H1 (cell line): ENCODE measurements around the gene PRKCH. TPM values are rescaled to one million over a fixed set of nuclear protein-coding genes. Genes with fewer than 3 reads are reported as not detected.

Experiments
- CTCF ChIA-PET: fragments of 300-600 bp; sonication (Branson Sonifier 250); formaldehyde crosslinking; loops from one replicate; lab custom pipeline; 2021; ENCODE audit not compliant: partially characterized antibody; lab: Charles Lee
- POLR2A ChIA-PET: fragments of 300-600 bp; sonication (Branson Sonifier 250); formaldehyde crosslinking; loops from one replicate; lab custom pipeline; 2021; ENCODE audit warnings: inconsistent platforms; ENCODE audit not compliant: partially characterized antibody; lab: Charles Lee
- DNase-seq, 2 experiments: peaks; one replicate each; pipeline versions ENCODE4 v3.0.0 to v3.0.0-alpha.2; 2010 to 2022; ENCODE audit warnings: low spot score in 2 of 2, low read depth in 1 of 2, mixed read lengths in 1 of 2
- FAIRE-seq: peaks from 2 replicates; lab custom pipeline; 2011; peaks lifted over from hg19 to GRCh38; lab: Jason Lieb, UNC
- H2AFZ ChIP-seq: 2 replicates; pipeline ENCODE4 v1.8.1; 2012; ENCODE audit warnings: low read length, inconsistent platforms
- H2AK5ac ChIP-seq: 2 replicates; pipeline ENCODE4 v1.6.1; 2013; ENCODE audit warnings: low read depth, low read length
- H2BK120ac ChIP-seq: replicated peaks from 2 replicates; pipeline ENCODE3; 2013; ENCODE audit warnings: low read depth, low read length, inconsistent platforms
- H2BK12ac ChIP-seq: 2 replicates; pipeline ENCODE4 v1.6.1; 2013; ENCODE audit warnings: low read depth, low read length
- H2BK15ac ChIP-seq: 2 replicates; pipeline ENCODE4 v1.6.1; 2013; ENCODE audit warnings: low read length
- H2BK20ac ChIP-seq: 2 replicates; pipeline ENCODE4 v1.6.1; 2013; ENCODE audit warnings: low read length
- H2BK5ac ChIP-seq: 2 replicates; pipeline ENCODE4 v1.6.1; 2013; ENCODE audit warnings: low read depth, low read length
- H3K14ac ChIP-seq: 2 replicates; pipeline ENCODE4 v1.6.1; 2013; ENCODE audit warnings: inconsistent platforms; ENCODE audit not compliant: insufficient read length
- H3K18ac ChIP-seq: 2 replicates; pipeline ENCODE4 v1.6.1; 2013; ENCODE audit warnings: low read length; ENCODE audit errors: extremely low read depth
- H3K23ac ChIP-seq: 2 replicates; pipeline ENCODE4 v1.6.1; 2013; ENCODE audit warnings: inconsistent platforms; ENCODE audit not compliant: insufficient read length
- H3K23me2 ChIP-seq: 2 replicates; pipeline ENCODE4 v1.6.1; 2013; ENCODE audit warnings: low read depth, low read length
- H3K27ac ChIP-seq: 2 replicates; pipeline ENCODE4 v1.6.1; 2011; ENCODE audit warnings: low read depth, low read length, inconsistent platforms
- H3K27me3 ChIP-seq, 4 experiments: replicated peaks in 1 of 4; 1 replicate in 1 of 4; 2 replicates in 3 of 4; pipeline versions ENCODE4 v1.6.1 to v1.8.1; 2011 to 2013; ENCODE audit warnings: low read length in 3 of 4, mild to moderate bottlenecking in 3 of 4, inconsistent platforms in 2 of 4, mixed read lengths in 2 of 4, moderate library complexity in 1 of 4; ENCODE audit not compliant: control insufficient read depth in 3 of 4, insufficient read depth in 3 of 4; ENCODE audit errors: extremely low read depth in 1 of 4
- H3K36me3 ChIP-seq, 4 experiments: 2 replicates each; pipeline versions ENCODE4 v1.6.1 to v1.8.1; 2011 to 2013; ENCODE audit warnings: mild to moderate bottlenecking in 4 of 4, low read length in 3 of 4, moderate library complexity in 2 of 4, control low read depth in 1 of 4, inconsistent platforms in 1 of 4; ENCODE audit not compliant: insufficient read depth in 4 of 4, control insufficient read depth in 2 of 4
- H3K4ac ChIP-seq: replicated peaks from 2 replicates; pipeline ENCODE3; 2013; ENCODE audit warnings: low read length, low read depth, mixed read lengths, inconsistent platforms; ENCODE audit not compliant: insufficient read length
- H3K4me1 ChIP-seq, 4 experiments: replicated peaks in 1 of 4; 1 replicate in 1 of 4; 2 replicates in 3 of 4; pipeline versions ENCODE4 v1.6.1 to v1.8.1; 2011 to 2013; ENCODE audit warnings: low read length in 3 of 4, inconsistent platforms in 2 of 4, mixed read lengths in 1 of 4; ENCODE audit not compliant: insufficient read depth in 4 of 4, control insufficient read depth in 3 of 4
- H3K4me2 ChIP-seq, 2 experiments: 2 replicates each; pipeline versions ENCODE4 v1.6.1 to v1.8.1; 2011 to 2013; ENCODE audit warnings: low read depth in 2 of 2, low read length in 2 of 2, control low read depth in 1 of 2, inconsistent platforms in 1 of 2, mild to moderate bottlenecking in 1 of 2; ENCODE audit not compliant: insufficient read depth in 1 of 2
- H3K4me3 ChIP-seq, 4 experiments: fragments of 200-600, 300-600 bp in 1 of 4; sonication (generic), shearing (Covaris generic), sonication (Bioruptor Twin) in 1 of 4; 2 replicates each; pipeline versions ENCODE4 v1.5.1 to v1.8.1; 2011 to 2016; ENCODE audit warnings: low read length in 4 of 4, low read depth in 3 of 4, control low read depth in 2 of 4, inconsistent platforms in 2 of 4, mild to moderate bottlenecking in 2 of 4, mixed read lengths in 1 of 4, moderate library complexity in 1 of 4; ENCODE audit not compliant: insufficient read depth in 2 of 4; ENCODE audit errors: extremely low read depth in 1 of 4
- H3K56ac ChIP-seq: replicated peaks from 2 replicates; pipeline ENCODE3; 2013; ENCODE audit warnings: low read depth, mild to moderate bottlenecking, mixed read lengths, low read length, inconsistent platforms; ENCODE audit not compliant: insufficient read length
- H3K79me1 ChIP-seq: 2 replicates; pipeline ENCODE4 v1.6.1; 2013; ENCODE audit warnings: low read depth, low read length, control low read depth
- H3K79me2 ChIP-seq, 2 experiments: 2 replicates each; pipeline versions ENCODE4 v1.6.1 to v1.8.1; 2012 to 2013; ENCODE audit warnings: low read length in 2 of 2, mild to moderate bottlenecking in 2 of 2, inconsistent platforms in 1 of 2; ENCODE audit not compliant: insufficient read depth in 2 of 2, control insufficient read depth in 1 of 2
- H3K9ac ChIP-seq, 4 experiments: replicated peaks in 1 of 4; 1 replicate in 1 of 4; 2 replicates in 3 of 4; pipeline versions ENCODE4 v1.6.1 to v1.8.1; 2011 to 2013; ENCODE audit warnings: low read depth in 3 of 4, low read length in 3 of 4, control low read depth in 2 of 4, mild to moderate bottlenecking in 2 of 4, moderate library complexity in 2 of 4, inconsistent platforms in 1 of 4; ENCODE audit errors: extremely low read depth in 1 of 4
- H3K9me3 ChIP-seq, 2 experiments: 2 replicates each; pipeline versions ENCODE4 v1.6.1 to v1.8.1; 2012 to 2013; ENCODE audit warnings: mild to moderate bottlenecking in 2 of 2, moderate library complexity in 2 of 2, control low read depth in 1 of 2, inconsistent platforms in 1 of 2, low read depth in 1 of 2, low read length in 1 of 2, mixed read lengths in 1 of 2; ENCODE audit not compliant: insufficient read depth in 2 of 2
- H4K20me1 ChIP-seq, 2 experiments: replicated peaks in 1 of 2; 2 replicates each; pipeline versions ENCODE3 to v1.8.1; 2011 to 2013; ENCODE audit warnings: inconsistent platforms in 2 of 2, low read length in 2 of 2, mild to moderate bottlenecking in 1 of 2; ENCODE audit not compliant: insufficient read depth in 2 of 2, control insufficient read depth in 1 of 2
- H4K5ac ChIP-seq: 2 replicates; pipeline ENCODE4 v1.6.1; 2013; ENCODE audit warnings: low read length, low read depth, mixed read lengths, inconsistent platforms; ENCODE audit not compliant: insufficient read length
- H4K8ac ChIP-seq: 2 replicates; pipeline ENCODE4 v1.8.0; 2013; ENCODE audit warnings: mild to moderate bottlenecking, moderate library complexity, low read length, inconsistent platforms; ENCODE audit not compliant: insufficient read depth; ENCODE audit errors: extremely low read depth
- H4K91ac ChIP-seq: replicated peaks from 2 replicates; pipeline ENCODE3; 2013; ENCODE audit warnings: low read length, mixed read lengths, inconsistent platforms; ENCODE audit not compliant: insufficient read length
- ASH2L ChIP-seq: fragments of 200-600, 300-600 bp; sonication (generic); IDR thresholded peaks from one replicate; pipeline ENCODE4 v1.7.1; 2017; ENCODE audit warnings: low read length
- EGR1 ChIP-seq: IDR thresholded peaks from 2 replicates; pipeline ENCODE4 v1.6.1; 2011; ENCODE audit warnings: low read depth, low read length, borderline replicate concordance
- HDAC2 ChIP-seq, 2 experiments: fragments of 300-600 bp in 1 of 2; sonication (generic) in 1 of 2; IDR thresholded peaks; 2 replicates each; pipeline ENCODE4 v1.6.1; 2011 to 2012; ENCODE audit warnings: low read depth in 2 of 2, low read length in 2 of 2, mild to moderate bottlenecking in 2 of 2, moderate library complexity in 2 of 2, borderline replicate concordance in 1 of 2, inconsistent platforms in 1 of 2
- HDAC6 ChIP-seq: IDR thresholded peaks from one replicate; pipeline ENCODE4 v1.7.1; 2012; ENCODE audit warnings: low read depth, mild to moderate bottlenecking, inconsistent platforms, low read length, moderate library complexity
- KDM4A ChIP-seq: IDR thresholded peaks from one replicate; pipeline ENCODE4 v1.7.1; 2012; ENCODE audit warnings: low read depth, mild to moderate bottlenecking, moderate library complexity, low read length, inconsistent platforms; ENCODE audit not compliant: severe bottlenecking
- PHF8 ChIP-seq: fragments of 200-600 bp; sonication (generic); conservative IDR thresholded peaks from 2 replicates; pipeline ENCODE4 v1.7.1; 2012; ENCODE audit warnings: low read depth, mild to moderate bottlenecking, inconsistent platforms, low read length, moderate library complexity
- RBBP5 ChIP-seq: IDR thresholded peaks from 2 replicates; pipeline ENCODE4 v1.7.1; 2012; ENCODE audit warnings: low read depth, mild to moderate bottlenecking, inconsistent platforms, low read length, moderate library complexity, borderline replicate concordance
- SIN3A ChIP-seq, 2 experiments: IDR thresholded peaks in 1 of 2; conservative IDR thresholded peaks in 1 of 2; 2 replicates each; pipeline ENCODE4 v1.6.1; 2011 to 2012; ENCODE audit warnings: low read length in 2 of 2, improper control_type of control experiment in 1 of 2, low read depth in 1 of 2, mild to moderate bottlenecking in 1 of 2
- SP2 ChIP-seq: IDR thresholded peaks from 2 replicates; pipeline ENCODE4 v1.6.1; 2012; ENCODE audit warnings: mild to moderate bottlenecking, low read length, inconsistent platforms
- SP4 ChIP-seq: IDR thresholded peaks from 2 replicates; pipeline ENCODE4 v1.6.1; 2012; ENCODE audit warnings: low read length, inconsistent platforms
- TAF1 ChIP-seq: IDR thresholded peaks from 2 replicates; pipeline ENCODE4 v1.6.1; 2011; ENCODE audit warnings: mild to moderate bottlenecking, low read depth, low read length
- TAF7 ChIP-seq: optimal IDR thresholded peaks from 2 replicates; pipeline ENCODE3; 2011; ENCODE audit warnings: low read depth, mild to moderate bottlenecking, inconsistent platforms, low read length, moderate library complexity, borderline replicate concordance
- WGBS, 2 experiments: shearing (Covaris generic) in 1 of 2; methylation state at CpG; one replicate each; pipeline versions ENCODE4 v1.1.6 to v1.1.7; 2013 to 2015; ENCODE audit warnings: low lambda C conversion rate in 2 of 2, mixed read lengths in 2 of 2, inconsistent platforms in 1 of 2, low coverage in 1 of 2, missing lambda C conversion rate in 1 of 2; ENCODE audit not compliant: insufficient replicate concordance in 2 of 2, insufficient coverage in 1 of 2, insufficient read length in 1 of 2; ENCODE audit errors: extremely low coverage in 1 of 2, missing lambda C conversion rate in 1 of 2; 5-methylcytosine and 5-hydroxymethylcytosine counted together
- polyA plus RNA-seq, 7 experiments: library from polyadenylated mRNA; depleted of rRNA in 3 of 7; stranded (reverse) in 5 of 7; unstranded in 2 of 7; fragments of >200 nt in 5 of 7; fragments of 200-250 nt in 2 of 7; gene quantifications; 1 replicate in 5 of 7; 2 replicates in 1 of 7; 4 replicates in 1 of 7; pipeline versions ENCODE4 v1.2.1 to v1.2.3, GENCODE V29; 2011 to 2013; ENCODE audit warnings: missing spikeins in 2 of 7, mixed read lengths in 2 of 7
- total RNA-seq: library from RNA; stranded (reverse); fragmentation: NEBNext Ultra II Directional; extraction: Animal tissue kit (Norgen Biotek cat#: 25700); gene quantifications from 2 replicates; pipeline ENCODE4 v1.2.1, GENCODE V29; 2021

PRKCH gene
- total and polyA plus RNA-seq, 2 of the 8 experiments (the other 6 are each of a cell fraction or from before 2014, with no cell fraction given) = 6.4 to 7.0 TPM

GRCh38 chr14:61568572-61569011 is 247.2 kb downstream of the PRKCH start:
- Histone ChIP-seq H3K9ac (peak overlapping the region in 2 of 4 experiments; percentile 26 to 32; a peak in 1 of 7 replicates), H3K4me2 (peak overlapping the region; percentile 55 to 79)
- FAIRE-seq = no peak
- TF ChIP-seq SIN3A (conservative IDR thresholded peaks at IDR 0.05 in 1 of 2, IDR thresholded peaks at IDR 0.05 in 1 of 2; ENCODE audit: low read depth in 1 of 2, low read length in 2 of 2) (peak; percentile 26 to 53; a peak in 1 of 4 replicates), HDAC6 (no peak), SP4 (0 out of 2 replicates have a peak, but pooled peaks have one; percentile 25), PHF8 (0 out of 2 replicates have a peak, but pooled peaks have one; percentile 19), TAF7 (peak; percentile 19), KDM4A (peak; percentile 58), TAF1 (peak; percentile 29; the same call in 1 of the 2 replicates), ASH2L (peak; percentile 34), SP2 (no peak), HDAC2 (IDR thresholded peaks at IDR 0.05; ENCODE audit: borderline replicate concordance in 1 of 2, low read depth in 2 of 2, low read length in 2 of 2) (no peak), RBBP5 (peak; percentile 45; the same call in 1 of the 2 replicates), EGR1 (peak; percentile 48; the same call in 1 of the 2 replicates)

More at GRCh38 chr14:61568572-61569011, 247.2 kb downstream of the PRKCH start:
- H3K27me3 ChIP-seq = peaks cover 0 to 6% (median 2%) of the 10 kb centered on the region in 4 experiments; a peak in 4 of 7 replicates
- H2BK20ac ChIP-seq = peak overlapping the region; percentile 62; the same call in 1 of the 2 replicates
- H2AFZ ChIP-seq = peak overlapping the region; percentile 79
- no peak overlapping the region for H4K5ac ChIP-seq
- H3K23ac ChIP-seq = no peak overlapping the region
- no peak overlapping the region for H3K4ac ChIP-seq
- H3K4me3 ChIP-seq = peak overlapping the region; percentile 21 to 59 (median 44); a peak in 7 of 8 replicates
- H3K9me3 ChIP-seq = no peaks in the 10 kb centered on the region
- 6% methylated on average over 34 of the region's 34 CpGs; no CpG with 5 or more reads in 1 of the 2 experiments for WGBS, 2 experiments
- no peak overlapping the region for H2BK120ac ChIP-seq
- no peak overlapping the region for H3K27ac ChIP-seq
- H2BK12ac ChIP-seq = peak overlapping the region; percentile 46; the same call in 1 of the 2 replicates
- no peak overlapping the region for H2AK5ac ChIP-seq
- peak overlapping the region; percentile 35; the same call in 1 of the 2 replicates for H4K8ac ChIP-seq
- no peak overlapping the region for H3K14ac ChIP-seq
- DNase-seq = peak in 1 of 2 experiments; percentile 76
- peaks cover 4 to 17% (median 13%) of the 10 kb centered on the region in 4 experiments for H3K4me1 ChIP-seq
- no peak overlapping the region for H4K91ac ChIP-seq
- 0 out of 2 replicates have a peak overlapping the region, but pooled peaks have one; percentile 21 for H2BK15ac ChIP-seq
- no peak overlapping the region for H3K56ac ChIP-seq
- H4K20me1 ChIP-seq = no peaks in the 10 kb centered on the region
- no peaks in the 10 kb centered on the region for H3K79me1 ChIP-seq
- H3K36me3 ChIP-seq = no peaks in the 10 kb centered on the region
- ChIA-PET CTCF (interaction anchor here (0.5 to 3.7 kb wide), 17 partner anchors 10 to 1579 kb away, joined by 3 to 22 read pairs (median 3); no protein-coding TSS in a partner anchor), POLR2A (interaction anchor here (1.0 to 1.3 kb wide), 2 partner anchors 15 to 111 kb away, joined by 3 read pairs; no protein-coding TSS in a partner anchor)
- peak overlapping the region; percentile 41; the same call in 1 of the 2 replicates for H2BK5ac ChIP-seq
- H3K18ac ChIP-seq = peak overlapping the region; percentile 85
- peaks cover 7% of the 10 kb centered on the region; the same call in 1 of the 2 replicates for H3K23me2 ChIP-seq
- H3K79me2 ChIP-seq = no peaks in the 10 kb centered on the region
